DMS53 treated with DMSO at 0.1 percent for 48 hours (cell line): Measurements from ENCODE around the gene EBF4.

Experiments used
- DNase-seq: peaks from one replicate; lab custom pipeline; 2025; ENCODE audit not compliant: unreplicated experiment; lab: John Stamatoyannopoulos, UW

EBF4 gene

DNA sequence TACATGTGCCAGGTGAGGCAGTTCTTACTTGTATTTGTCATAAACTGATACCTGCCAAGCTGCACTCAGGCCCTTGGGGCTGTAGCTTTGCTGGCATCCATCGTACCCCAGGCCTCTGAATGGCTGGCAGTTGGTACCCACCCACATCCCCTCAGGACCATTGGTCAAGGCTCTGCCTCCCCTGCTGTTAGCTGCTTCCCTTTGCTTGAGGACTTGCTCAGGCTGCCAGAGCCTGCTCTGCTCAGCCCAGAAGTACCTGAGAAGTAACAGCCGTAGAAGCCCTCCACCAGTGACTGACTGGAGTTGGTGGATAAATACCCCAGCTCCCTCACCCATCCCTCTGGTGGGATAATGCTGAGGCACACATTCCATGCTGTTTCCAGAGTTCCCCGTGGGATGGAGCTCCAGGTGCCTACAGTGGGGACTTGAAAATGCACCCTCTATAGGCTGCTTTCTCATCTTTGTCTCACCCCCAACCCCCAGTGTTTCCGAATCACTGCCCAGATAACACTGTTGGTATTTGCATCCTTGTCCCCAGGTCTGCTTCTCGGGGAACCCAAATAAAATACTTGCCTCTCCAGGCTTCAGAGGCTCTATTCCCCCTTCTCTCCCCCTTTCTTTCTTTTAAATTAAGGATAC is 7.3 kb downstream of the EBF4 start:
- DNase-seq, result no peak

DNA sequence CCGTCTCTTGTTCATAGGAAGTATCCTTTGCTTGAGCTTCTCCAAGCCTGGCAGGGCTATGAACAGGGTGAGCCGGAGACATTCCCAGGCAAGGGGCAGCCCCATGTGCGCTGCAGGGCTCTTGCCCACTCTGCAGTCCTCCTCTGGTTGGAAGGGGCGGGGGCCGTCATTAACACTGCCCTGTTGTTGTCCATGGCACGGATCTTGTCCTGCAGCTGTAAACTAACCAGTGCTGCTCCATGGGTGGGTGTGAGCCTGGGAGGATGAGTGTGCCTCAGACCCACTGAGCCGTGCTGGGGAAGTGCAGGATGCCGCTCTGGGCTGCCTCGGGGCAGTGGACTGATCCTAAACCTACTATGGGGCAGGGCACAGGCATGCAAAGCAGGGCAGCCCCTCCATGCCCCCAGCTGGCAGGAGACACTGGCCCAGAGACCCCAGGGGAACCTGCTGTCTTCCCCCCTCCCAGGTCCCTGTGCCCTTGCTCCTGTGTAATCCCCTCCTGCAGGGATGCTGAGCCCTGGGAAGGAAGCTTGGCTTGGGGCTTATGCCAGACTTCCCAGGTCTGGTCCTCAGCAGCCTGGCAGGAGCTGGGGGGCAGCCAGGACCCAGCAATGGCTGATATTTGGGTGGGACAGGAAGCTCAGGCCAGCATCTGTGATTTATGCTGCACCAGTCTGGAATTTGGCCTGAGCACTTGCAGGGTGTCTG is 8.5 kb downstream of the EBF4 start:
- DNase-seq, result no peak

DNA sequence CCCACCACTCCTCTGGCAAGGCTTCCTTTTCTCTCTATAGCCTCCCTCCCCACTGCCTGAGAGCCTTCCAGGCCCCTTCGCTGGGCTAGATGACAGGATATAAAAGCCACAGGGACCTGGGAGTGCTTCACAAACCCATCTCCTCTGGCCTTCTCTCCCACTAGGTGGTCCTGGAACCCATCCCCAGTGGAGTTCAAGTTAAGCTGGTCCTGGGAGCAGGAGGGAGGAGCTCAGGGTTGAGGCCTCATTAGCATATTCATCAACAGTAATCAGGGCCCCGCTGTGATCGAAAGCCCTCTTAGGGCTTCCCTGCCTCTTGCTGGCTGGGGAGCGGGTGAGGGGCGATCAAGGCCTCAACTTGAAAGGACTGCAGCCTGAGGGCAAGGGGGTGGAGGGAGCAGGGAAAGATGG is 9.1 kb downstream of the EBF4 start:
- DNase-seq, result no peak

DNA sequence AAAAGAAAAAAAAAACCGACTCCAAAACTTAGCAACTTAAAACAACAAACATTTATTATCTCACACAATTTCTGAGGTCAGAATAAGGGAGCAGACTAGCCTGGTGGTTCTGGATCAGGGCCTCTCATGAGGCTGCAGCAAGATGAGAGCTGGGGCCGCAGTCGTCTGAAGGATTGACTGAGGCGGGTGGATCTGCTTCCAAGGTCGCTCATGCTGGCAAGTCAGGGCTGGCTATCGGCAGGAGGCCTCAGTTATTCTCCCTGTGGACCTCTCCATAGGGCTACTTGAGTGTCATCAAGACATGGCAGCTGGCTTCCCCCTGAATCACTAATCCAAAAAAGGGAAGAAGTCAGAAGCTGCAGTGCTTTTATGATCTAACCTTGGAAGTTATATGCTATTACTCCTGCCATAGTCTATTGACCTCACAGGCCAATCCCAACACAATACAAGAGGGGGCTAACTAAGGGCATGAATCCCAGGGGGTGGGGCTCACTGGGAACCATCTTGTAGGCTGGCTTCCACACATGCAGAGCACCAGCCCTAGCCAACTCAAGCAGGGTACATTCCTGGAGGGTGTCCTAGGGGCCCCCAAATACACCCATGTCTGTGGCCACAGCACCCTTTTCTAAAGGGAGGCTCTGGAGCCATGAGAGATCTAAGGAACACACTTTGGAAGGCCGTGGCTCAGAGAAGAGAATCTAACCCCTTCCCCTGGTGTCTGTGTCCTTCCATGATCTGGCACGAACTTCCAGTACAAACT is 11.3 kb downstream of the EBF4 start:
- DNase-seq, result no peak

DNA sequence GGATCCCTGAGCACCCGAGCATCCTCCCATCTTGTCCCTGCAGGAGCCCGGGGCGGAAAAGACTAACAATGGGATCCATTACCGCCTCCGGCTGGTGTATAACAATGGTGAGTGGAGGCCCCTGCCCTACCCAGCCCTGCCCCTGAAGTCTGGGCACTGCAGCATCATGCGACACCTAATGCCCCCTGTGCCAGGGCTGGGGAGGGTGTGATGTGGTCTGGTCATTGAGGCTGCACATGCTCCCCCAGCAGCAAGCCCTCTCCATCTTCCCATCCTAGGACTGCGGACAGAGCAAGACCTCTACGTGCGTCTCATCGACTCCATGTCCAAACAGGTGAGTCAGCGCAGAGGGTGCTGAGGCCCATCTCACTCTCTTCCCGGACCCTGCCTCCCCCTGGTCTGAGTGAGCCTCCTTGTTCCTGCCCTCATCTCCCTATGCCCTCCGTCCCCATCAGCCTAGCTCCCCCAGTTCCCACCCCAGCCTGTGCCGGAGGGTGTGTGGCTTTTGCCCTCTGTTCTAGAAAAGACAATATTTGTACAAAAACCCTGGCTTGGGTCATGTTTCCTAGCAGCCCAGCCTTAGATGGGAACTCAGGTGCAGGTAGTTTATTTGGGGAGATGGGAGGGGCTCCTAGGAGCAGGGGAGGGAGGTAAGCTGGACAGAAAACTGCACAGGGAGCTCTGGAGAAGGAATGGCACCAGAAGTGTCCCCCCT is 13.5 kb downstream of the EBF4 start:
- DNase-seq, result no peak

DNA sequence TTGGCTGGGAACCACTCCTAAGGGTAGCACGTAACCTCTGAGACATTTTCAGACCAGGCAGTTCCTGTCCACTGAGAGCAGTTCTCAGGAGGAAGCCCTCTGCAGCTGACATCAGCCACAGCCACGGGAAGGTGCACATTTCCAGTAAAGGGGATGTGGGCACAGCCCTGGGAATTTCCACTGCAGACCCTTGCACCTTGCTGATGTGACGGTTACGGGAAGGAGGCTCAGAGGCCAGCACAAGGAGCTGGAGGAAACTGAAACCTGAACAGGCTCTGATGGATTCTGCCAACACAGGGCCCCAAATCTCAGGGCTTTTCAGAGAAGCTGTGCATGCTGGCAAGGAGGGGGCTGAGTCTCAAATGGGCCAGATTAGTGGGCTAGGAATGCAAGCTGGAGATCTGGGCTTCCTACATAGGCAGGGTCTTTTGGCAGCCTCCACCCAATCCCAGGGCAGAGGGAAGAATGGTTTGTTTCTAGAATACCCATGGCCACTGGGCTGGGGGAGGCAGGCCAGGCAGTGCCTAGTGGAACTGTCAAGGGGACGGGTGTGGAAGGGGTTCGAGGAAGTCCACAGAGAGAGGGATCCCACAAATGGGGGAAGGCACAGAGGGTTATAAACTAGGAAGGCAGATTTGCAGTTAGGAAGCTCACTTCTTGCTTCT is 14.2 kb downstream of the EBF4 start:
- no peak for DNase-seq

DNA sequence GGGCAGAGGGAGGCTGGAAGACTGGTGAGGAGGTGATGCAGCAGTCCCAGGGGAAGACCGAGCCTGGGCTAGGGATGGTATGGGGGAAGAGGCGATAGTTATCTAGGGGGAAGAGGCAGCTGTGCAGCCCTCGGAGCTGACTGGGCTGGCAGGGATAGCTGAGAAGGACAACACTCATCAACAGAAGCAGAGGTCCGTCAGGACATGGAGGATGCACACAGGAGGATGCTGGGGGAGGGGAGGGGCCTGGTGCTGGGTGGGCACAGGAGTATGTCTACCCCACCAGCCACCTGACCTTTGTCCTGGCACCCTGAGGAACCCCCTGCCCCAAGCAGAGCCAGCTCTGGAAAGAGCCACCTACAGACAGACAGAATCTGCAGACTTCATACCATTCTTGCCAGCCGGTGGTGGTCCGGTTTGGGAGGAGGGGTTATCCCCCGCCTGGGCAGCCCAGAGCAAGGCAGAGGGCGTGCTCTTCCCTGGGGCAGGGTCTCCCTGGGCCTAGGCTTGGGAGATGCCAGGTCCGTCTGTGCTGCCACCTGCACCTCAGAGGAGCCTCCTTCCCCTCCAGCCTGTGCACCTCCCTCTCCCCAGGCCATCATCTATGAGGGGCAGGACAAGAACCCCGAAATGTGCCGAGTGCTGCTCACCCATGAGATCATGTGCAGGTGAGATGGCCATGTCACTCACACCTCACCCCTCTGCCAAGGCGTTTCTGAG is 14.9 kb downstream of the EBF4 start:
- no peak for DNase-seq

DNA sequence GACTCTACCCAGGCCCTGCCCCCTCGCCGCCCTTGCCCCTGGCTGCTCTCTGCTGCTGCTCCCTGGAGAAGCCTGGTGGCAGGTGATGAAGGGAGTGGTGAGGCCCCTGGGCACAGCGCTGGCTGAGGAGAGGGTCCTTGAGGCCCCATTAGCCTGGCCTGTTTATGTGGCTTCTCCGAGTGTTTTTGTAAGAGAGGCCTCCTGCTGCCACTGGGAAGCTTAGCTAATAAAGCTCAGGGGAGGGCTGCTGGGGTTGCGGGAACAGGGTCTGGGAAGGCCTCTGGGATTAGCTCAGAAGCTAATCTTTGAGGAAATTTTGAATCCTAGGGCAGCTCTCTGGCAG is 15.5 kb downstream of the EBF4 start:
- no peak for DNase-seq

DNA sequence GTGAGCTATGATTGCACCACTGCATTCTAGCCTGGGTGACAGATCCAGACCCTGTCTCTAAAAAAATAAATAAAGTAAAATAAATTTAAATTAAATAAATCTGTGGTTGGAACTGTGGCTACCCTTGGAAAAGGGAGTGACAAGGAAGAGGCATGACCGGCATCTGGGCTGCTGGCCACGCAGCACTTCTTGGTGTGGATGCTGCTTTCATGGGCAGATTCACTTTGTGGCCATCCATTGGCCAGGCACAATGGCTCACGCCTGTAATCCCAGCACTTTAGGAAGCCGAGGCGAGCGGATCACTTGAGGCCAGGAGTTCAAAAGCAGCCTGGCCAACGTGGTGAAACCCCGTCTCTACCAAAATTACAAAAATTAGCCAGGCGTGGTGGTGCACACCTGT is 16.1 kb downstream of the EBF4 start:
- DNase-seq, result no peak

DNA sequence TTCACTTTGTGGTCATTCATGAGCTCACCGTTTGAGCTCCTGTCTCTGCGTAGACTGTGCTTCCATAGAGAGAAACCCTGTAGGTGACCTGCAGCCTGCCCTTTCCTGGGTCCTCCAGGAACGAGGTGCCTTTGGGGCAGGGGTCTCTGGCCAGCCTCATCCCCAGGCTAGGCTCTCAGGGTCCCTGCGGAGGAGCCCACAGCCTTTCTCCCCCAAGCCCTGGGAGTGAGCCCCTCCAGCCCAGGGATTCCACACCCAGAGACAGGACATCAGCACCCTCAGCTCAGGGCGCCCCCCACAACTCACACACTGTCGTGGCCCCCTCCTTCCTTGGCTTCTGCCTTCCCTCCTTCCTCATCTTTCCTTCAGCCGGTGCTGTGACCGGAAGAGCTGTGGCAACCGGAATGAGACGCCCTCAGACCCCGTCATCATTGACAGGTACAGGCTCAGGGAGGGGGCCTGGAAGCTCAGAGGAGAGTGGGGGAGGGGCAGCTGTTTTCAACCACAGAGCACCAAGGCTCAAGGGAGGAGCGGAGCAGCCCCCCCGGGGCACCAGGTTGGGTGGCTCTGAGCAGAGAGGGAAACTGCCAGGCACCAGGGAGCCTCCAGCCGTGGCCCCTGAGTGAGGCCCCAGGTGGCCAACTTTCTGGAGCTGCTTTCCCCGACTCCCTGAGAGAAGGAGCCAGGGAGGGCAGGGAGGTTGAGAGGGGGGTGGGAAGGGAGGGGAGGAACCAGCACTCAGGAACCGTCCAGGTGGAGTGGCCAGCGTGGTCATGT is 16.8 kb downstream of the EBF4 start:
- no peak for DNase-seq

DNA sequence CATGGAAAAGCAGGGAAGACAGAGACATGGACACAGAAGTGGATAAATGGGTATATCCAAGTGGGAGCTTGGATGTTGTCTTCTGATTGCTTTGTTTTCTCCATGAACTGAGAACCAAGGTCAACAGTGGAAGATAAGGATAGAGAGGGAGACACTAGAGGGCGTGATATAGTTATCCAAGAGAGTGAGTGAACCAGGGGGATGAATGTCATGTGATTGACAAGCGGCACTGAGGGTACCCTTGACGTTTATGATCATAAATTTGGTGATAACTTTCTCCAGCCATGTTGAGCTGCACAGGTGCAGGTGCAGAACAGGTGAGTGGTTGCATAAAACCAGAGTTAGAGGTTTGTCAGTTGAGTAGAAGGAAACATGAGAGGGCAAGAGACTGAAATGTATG is 20.7 kb downstream of the EBF4 start:
- DNase-seq, result no peak

DNA sequence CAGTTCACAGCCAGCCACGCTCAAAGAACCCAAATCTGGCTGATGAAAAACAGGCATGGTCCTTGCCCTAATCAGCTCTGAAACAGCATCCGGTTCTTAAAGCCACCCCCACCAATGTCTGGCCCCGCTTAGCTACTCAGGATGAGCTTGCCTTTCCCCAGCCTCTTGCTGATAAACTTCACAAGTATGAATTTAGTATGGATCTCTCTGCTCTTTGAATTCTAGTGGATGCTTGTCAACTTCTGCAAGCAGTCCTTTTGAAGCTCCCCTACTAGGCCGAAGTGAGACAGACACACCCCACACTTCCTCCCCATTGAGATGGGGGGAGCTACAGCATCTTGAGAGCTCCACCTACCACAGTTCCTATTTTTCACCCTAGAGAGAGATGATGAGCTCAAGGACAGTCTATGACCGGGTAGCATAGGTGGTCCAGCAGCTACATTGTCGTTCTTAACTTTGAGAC is 36.7 kb downstream of the EBF4 start:
- DNase-seq, result no peak

DNA sequence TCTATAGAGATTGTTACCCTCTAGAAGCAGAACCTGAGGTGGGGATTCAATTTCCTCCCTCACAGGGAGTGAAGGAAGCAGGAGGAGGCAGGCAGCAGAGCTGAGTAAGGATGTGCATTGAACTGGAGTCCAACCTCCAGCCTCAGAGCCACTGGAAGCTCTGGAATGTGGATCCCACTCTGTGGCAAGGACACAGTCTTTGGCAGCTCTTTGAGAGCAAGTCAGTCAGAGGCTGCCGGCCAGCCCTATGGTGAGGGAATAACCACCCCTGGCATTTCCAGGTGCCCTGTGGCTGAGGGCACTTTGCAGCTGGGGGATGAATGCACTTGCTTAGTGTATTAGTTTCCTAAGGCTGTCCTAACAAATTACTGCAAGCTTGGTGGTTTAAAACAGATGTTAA is 37.2 kb downstream of the EBF4 start:
- DNase-seq, result no peak

DNA sequence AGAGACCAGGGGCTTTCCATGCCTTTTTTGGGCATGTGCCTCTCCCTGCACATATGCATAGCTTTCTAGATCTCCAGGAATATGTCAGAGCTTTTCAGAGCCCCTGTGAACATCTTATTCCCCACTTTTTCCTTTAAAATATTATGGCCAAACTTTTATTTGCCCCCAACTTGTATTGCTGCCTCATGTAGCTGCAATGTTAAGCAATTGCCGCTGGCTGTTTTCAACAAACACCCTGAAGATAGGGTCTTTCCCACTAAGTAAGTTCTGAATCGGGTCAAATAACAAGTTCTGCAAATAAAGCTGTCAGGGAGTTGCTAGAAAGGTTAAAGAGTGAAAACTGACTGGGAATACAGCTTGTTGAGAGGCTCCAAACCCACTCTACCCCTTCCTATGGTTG is 42.3 kb downstream of the EBF4 start:
- DNase-seq, result no peak

DNA sequence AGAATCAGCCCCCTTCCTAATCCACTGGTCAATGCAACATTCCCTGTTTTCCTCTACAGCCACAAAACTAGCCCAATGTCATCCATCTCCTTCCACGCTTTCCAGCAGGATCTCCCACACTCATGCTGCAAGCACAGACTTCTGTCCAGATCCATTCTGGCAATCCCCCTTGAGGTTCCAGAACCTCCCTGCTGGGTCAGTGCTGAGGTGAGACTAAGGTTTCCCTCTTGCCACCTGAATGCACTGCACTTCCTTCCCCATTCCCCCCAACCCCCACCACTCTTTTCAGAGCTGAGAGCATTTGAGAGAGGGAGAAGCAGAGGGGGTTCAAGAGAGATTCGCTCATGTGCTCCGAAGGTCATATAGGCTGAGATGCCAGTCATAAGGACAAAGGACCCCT is 43.9 kb downstream of the EBF4 start:
- no peak for DNase-seq

DNA sequence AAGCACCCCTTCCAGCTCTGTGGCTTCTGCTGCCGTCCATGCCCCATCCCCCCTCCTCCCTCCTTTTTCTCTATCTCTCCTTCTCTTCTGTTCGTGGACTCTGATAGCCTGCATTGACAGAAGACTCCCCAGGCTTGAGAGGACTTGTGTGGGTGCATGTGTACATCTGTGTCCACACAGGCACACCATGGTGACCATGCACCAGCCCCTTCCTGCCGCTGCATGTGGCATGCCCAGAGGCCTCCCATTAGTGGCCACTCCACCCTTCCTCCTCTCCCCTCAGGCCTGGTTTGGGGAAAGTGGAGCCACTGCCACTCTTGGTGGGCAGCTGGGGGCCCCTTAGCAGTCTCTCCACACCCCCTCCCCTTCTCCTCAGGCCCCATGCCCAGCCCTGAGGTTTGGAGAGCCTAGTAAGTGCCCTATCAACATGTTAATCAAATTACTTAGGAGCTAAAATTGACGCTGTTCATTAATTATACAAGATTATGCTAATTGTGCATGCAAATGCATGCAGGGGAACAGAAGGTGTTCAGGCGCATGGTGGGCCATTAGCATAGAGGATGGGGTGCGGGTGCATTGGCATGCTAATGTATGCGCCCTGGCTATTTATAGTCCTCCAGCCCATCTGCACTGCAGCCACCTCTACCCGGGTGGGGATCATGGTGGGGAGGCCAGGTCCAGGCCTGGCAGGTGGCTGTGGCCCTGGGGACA is 45.9 kb downstream of the EBF4 start:
- no peak for DNase-seq

DNA sequence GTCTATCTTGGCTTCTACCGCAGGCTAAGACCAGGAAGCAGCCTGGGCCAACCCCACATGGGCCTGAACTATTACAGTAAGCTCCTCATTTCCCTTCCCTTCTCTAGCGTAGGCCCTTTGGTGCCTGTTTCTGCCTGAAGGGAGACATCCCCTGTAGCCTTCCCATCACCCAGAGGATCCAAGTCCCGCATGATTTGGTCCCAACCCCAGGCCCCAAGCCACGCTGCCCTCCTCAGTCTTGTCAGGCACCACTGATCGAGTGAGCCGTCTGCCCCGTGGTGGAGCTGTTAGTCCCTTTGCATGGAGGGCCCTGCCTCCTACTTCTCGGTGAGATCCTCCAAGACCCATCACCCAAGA is 46.4 kb downstream of the EBF4 start:
- no peak for DNase-seq

DNA sequence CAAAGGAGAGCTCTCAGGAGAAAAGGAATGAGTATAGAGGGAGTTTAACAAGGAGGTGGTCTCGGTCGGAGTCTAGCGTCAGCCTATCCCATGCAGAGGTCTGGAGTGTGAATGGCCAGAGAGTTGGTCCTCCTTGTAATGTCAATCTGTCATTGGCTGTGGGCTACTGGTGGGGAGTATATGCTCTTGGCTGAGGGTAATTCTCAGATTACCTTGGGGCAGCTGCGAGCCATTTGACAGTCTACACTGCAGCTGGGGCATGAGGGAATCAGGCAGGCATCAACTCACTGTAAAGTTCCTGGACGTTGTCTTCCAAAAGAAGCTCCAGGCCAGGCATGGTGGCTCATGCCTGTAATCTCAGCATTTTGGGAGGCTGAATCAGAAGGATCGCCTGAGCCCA is 48.1 kb downstream of the EBF4 start:
- DNase-seq, result no peak

DNA sequence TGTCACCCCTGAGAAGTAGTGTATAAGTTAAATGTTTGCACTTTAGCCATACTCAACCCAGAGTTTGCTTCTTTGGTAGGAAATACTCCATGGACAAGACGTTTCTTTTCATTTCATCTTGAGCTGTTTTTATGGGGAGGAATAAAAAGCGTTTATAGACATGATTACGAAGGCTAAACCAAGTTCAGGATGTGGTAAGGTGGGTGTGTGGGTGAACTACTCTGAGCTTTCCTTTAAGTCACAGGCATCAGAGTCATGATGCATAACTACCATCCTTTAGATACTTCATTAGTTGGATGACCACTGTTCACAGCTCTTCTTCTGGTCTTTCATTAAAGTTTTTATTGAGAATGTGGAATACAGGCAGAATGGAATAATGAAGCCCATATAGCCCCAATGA is 48.9 kb downstream of the EBF4 start:
- no peak for DNase-seq
